ENCODE data around the gene MAP4K2.
A peak's percentile ranks its signal among the peaks of the same experiment; 100 is the strongest.

MAP4K2 gene

DNA sequence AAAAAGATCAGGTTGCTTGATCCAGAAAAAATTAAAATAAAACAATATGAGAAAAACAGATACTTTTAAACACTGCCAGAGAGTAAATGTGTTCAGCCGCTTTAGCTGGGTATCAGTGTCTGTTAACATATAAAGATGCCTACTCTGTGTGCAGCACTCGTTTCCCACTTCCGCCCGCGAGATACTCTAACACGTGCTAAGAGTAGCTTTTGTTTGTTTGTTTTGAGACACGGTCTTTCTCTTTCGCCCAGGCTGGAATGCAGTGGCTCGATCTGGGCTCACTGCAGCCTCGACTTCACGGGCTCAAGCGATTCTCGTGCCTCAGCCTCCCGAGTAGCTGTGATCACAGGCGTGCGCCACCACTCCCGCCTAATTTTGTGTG is 7.9 kb upstream of the MAP4K2 start:
- no peak for DNase-seq (ENCODE audit: low read depth)

GRCh38 chr11:64810271-64810890 is 7.4 kb upstream of the MAP4K2 start, which contains the start of gene MEN1:
Gene MEN1, minus strand, starts transcription at chr11:64810551. Its CDS starts 442 bp downstream, at chr11:64810109.
- DNase-seq (ENCODE audit: low read depth) = peak; percentile 81

DNA sequence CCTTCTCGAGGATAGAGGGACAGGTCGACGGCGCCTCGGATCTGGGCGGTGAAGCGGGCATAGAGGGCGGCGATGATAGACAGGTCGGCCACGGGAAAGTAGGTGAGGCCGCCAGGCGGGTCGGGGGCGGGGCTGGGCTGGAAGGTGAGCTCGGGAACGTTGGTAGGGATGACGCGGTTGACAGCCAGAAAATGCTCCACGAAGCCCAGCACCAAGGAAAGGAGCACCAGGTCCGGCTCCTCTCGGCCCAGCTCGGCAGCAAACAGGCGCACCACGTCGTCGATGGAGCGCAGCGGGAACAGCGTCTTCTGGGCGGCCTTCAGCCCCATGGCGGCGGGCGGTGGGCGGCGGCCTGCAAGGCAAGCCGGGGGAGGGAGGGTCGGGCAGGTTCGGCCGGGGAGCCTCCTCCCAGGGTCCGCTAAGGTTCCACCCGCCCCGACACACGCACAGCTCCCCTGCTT is 6.8 kb upstream of the MAP4K2 start:
- no peak for DNase-seq (ENCODE audit: low read depth)

DNA sequence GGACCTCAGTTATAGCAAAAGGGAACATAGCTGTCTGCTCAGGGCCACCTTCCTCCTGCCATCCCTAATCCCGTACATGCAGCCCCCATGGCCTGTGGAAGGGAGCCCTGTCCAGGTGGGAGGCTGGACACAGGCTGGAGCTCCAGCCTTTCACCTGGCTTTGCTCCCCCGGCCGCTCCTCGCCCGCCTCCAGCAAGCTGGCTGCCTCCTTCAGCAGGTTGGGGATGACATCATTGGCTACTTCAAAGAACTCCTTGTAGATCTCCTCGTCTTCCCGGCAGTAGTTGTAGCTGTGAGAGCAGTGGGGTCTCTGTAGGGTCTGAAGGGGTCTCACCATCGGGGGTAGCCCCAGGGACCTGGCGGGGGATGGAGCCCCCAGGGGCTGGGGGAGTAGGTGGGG is 2.5 kb upstream of the MAP4K2 start:
- DNase-seq (ENCODE audit: low read depth) = no peak

GRCh38 chr11:64804346-64805210 is 1.6 kb upstream of the MAP4K2 start:
- no peak for DNase-seq (ENCODE audit: low read depth)

DNA sequence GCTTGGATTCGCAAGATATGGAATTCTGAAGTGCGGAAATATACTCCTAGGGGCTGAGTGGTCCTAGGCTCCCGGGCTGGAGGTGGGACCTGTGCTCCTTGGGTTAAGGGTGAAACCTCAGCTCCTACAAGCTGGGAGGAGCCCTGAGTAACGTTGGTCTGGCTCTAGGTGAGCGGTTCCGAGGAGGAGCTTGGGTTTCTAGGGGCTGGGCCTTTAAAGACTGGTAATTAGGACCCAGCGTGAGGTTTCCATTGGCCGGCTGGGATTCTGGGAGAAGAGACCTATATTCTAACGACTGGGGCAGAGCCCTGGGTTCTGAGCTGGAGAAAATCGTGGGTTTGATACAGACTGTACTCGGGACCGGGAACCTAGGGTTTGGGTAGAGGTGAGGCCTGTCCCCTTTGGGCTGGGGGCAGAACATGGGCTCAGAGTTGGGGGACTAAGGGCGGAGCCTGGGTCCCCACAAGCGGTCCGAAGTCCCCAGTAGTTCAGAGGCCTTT is 882 bp upstream of the MAP4K2 start:
- no peak for DNase-seq (ENCODE audit: low read depth)

DNA sequence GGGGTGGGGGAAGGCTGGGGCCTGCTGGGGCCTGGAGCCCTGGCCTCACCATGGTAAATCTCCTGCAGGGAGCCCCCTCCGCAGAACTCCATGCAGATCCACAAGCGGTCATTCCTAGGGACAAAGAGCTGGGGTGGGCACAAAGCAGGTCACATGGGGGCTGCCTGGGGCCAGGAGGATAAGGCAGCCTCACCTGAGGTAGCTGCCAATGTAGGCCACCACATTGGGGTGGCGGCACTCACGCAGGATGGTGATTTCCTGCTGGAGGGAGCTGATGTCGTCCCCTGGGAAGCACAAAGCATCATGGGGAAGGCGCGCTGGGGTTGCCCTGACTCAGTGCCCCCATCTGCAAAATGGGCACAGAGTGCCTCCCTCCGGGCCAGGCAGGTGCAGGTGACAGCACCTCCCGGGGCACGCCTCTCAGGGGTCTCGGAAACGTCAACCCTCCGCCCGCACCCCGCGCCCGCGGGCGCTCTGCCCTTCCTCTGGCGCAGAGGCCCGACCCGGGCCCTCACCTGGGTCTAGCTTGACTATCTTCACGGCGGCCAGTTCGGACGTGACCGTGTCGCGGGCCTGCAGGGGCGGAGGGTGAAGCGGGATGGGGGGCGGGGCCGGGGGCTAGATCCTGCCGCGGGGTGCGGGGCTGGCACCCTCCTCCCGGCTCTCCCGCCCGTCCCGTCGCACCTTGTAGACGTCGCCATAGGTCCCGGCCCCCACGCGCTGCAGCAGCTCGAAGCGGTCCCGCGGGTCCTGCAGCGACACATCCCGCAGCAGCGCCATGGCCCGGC is 450 bp downstream of the MAP4K2 start:
- DNase-seq (ENCODE audit: low read depth) = no peak

DNA sequence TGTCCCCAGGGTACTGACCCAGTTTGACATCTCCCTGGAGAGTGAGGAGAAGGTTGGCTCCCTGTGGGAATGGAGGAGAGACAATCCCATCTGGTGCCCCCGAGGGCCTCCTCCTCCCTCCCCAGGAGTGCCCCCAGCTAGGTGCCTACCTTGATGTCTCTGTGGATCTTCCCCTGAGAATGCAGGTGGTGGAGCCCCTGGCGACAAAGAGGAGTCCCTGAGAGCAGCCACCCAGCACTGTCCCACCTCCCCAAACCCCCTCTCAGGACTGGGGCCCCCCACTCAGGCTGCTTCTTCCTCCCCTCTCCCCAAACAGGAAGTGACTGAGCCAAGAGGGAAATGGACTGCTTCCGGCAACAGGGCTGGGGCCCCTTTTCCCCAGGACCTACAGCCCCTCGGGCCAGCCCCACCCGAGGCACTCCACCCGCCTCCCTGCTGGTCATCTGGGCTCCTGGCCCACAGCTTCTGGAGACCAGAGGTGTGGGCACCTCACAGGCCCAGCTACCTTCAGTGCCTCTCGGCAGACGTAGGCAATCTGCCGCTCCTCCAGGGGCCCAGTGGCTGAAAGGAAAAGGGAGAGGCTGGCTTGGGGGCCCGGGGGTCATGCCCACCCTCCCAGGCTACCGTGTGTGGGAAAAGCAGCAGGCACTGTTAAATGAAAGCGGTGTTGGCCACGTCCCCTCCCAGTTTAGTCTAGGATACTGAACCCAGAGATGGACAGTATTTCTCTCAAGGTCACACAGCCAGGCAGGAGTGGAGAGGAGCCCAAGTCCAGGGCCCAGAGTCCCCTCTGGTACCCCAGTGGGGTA is 1.2 kb downstream of the MAP4K2 start:
- DNase-seq (ENCODE audit: low read depth) = no peak

DNA sequence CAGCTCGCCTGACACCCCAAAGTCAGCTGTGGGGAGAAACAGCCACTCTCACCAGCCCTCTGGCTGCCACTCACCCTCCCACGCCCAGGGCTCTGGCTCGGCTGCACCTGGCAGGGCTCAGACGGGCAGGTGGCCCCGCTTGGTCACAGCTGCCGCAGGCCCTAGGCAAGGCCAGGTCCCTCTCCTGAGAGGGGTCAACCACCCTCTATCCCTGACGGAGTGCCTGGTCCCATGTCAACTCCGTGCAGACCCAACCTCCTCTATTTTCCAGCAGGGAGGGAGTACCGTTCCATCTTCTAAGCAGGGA is 1.9 kb downstream of the MAP4K2 start:
- DNase-seq (ENCODE audit: low read depth) = no peak

- no peak for DNase-seq (ENCODE audit: low read depth)
These were observed 2.5 kb downstream of the MAP4K2 start for GRCh38 chr11:64800303-64801157.

DNA sequence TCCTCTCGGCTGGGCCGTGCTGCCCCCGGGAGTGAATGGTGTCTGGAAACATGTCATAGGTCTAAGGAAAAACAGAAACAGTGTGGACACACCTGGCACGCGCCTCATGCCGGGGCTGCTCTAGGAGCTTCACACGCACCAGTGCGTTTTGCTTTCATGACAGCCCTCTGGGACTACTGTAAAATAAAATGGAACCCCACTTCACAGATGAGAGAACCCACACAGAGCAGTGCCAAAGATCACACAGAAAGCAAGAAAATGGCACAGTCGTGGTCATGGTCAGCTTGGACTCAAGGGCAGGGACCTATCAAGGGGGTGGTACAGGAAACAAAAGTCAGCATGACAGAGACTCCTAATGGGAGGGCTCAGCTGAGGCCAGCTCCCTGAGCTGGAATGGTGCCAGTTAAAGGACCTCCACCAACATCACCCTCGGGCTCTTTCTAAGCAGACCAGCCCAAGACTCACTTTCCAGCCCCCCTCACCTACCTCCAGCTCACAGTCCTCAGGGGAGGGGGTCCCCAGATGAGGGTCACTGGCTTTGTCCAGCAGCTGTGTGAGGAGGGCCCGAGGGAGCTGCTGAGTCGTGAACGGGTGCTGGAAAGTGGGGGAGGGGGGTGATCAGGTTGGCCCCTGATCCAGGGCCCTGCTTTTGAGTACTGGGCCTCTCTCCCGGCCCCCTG is 3.3 kb downstream of the MAP4K2 start:
- no peak for DNase-seq (ENCODE audit: low read depth)

DNA sequence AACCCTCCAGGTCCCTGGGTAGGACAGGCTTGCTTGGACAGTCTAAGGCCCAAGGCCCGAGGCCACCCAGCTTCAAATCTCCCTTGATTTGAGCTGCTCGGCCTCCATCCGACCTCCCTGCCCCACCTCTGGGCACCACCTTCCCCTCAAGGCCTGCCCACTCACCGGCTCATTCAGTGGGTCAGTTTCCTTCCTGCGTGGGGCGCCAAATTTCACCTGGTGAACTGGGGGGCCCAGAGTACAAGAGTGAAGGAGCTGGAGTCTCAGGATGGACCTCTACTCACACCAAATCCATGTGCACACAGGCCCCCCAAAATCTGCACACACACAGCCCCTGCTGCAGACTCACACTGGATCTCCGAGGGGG is 3.8 kb downstream of the MAP4K2 start:
- DNase-seq (ENCODE audit: low read depth) = no peak

- DNase-seq (ENCODE audit: low read depth) = no peak
These were observed 6.1 kb downstream of the MAP4K2 start for GRCh38 chr11:64796757-64797541.

DNA sequence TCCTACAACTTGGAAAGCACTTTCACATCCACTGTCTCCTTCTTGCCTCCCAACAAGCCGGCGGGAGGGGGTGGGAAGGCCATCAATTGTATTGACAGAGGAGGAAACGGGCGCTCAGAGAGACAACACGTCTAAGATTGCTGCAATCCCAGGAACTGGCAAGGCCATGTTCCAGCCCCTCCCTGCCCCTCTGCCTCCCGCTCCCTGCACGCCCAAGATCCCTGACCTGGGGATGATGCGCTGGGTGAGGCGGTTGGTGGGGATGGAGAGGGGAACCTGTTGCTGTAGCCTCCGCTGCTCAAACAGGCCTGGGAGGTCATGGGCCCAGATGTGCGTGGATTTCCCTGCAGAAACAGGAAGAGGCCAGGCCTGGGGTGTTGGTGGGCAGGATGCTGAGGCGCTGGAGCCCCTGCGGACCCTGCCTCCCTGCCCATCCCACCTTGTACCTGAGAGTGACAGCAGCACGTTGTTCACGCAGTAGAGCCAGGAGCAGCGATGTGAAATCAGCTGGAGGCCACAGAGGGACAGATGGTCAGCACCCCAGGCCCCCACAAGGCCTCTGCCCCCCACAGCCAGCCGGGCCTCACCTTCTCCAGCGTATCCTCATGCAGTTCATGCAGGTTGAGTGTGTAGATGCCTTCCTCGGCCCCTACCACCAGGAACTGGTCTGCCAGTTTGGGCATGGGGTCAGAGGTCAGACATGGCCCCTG is 6.8 kb downstream of the MAP4K2 start:
- no peak for DNase-seq (ENCODE audit: low read depth)

DNA sequence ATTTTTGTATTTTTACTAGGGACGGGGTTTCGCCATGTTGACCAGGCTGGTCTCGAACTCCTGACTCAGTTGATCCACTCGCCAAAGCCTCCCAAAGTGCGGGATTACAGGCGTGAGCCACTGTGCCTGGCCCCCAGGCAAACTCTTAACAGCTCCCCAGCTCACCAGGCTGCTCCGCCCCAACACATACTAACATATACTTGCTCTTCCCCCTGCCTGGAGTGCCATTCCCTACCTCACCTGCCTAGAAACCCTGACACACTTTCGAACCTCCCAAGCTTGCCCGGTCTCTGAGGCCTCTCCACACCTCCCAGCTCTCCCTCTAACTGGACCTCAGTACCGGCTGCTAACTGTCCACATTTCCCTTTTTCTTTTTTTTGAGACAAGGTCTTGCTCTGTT is 8.5 kb downstream of the MAP4K2 start:
- no peak for DNase-seq (ENCODE audit: low read depth)

DNA sequence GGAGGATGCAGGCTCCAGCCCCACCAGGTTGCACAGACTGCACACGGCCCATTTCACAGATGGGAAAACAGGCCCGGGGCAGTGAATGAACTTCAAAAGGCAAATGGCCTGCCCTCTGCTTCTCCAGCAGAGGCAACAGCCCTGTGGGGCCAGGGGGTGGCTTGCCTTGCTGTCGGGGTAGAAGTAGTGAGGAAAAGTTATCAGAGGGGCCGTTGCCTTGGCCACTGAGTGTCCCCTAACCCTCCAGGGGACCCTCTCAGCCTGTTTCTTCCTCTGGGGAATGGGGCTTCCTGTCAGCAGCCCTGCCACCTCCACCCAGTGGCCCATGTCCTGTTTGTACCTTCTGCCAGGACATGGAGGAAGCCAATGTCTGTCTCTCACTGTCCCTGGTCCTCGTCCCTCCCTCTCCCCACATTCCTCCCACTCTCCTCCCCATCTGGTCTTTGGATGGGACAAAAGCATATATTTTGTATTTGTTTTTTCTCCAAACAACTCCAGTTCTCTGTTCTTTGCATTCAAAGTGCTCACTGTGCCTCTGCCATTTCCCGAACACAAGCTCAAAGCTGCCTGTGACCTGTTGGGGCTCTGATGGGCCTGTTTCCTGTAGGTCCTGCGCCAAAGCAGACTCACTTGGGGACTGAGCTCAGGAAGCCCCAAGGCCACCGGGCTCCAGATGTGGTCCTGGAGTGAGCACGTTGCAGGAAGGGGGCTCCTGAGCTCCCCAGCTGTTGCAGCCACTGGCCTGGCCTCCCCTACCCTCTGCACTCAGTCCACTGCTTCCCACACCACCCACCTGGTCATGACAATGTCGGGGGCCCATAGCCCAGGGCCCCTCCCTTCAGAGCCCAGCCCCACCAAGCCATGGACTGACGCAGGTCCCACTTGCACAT is 9.5 kb downstream of the MAP4K2 start:
- no peak for DNase-seq (ENCODE audit: low read depth)

GRCh38 chr11:64792482-64792881 is 10.5 kb downstream of the MAP4K2 start:
- no peak for DNase-seq (ENCODE audit: low read depth)

DNA sequence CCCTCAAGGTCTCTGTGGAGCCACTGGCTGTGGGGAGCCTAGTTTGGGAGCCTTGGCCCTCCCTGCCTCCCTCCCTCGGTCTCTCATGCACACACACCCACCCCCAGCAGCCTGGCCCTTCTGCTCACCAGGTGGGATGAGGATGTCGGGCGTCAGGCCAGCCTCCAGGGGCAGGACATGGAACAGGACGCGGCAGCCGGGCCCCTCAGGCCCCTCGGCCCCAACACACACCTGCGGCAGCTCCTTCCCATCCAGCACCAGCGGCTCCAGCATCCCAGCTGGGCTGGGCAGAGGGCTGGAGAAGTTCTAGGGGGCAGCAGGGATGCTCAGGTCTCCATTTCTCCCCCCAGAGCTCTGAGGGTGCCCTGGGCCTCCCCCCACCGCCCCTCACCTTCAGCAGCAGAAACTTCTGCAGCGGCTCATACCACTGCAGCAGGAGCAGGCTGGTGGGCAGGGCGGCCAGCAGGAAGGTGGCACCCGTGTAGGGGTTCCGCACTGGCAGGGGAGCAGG is 11.2 kb downstream of the MAP4K2 start:
- DNase-seq (ENCODE audit: low read depth) = no peak
